HCT116 (cell line): ENCODE measurements around the gene ELAPOR1. TPM values are rescaled to one million over a fixed set of nuclear protein-coding genes. Genes with fewer than 3 reads are reported as not detected.

Experiments
- ATAC-seq: fragments of 200-7000 bp; cut with Tn5 transposase; 2 replicates; pipeline ENCODE4 v1.9.1; 2020; ENCODE audit warnings: mild to moderate bottlenecking, moderate library complexity
- BruUV-seq: library from RNA; stranded (reverse); fragments of 400-500 nt; replicated peaks from 2 replicates; lab custom pipeline; 2021; lab: Mats Ljungman, UMichigan
- CTCF ChIA-PET: fragments of 300-600 bp; sonication (Branson Sonifier 250); formaldehyde crosslinking; loops from one replicate; lab custom pipeline; 2021; ENCODE audit warnings: antibody characterized with exemption; lab: Charles Lee
- POLR2A ChIA-PET: fragments of 300-600, 350-600 bp; sonication (Branson Sonifier 250); formaldehyde crosslinking; loops from one replicate; lab custom pipeline; 2021; ENCODE audit warnings: antibody characterized with exemption; lab: Charles Lee
- RAD21 ChIA-PET, 2 experiments: fragments of 300-600 bp; sonication (Branson Sonifier 250); formaldehyde crosslinking; loops; one replicate each; lab custom pipeline; 2023; ENCODE audit warnings: low total read pairs in 2 of 2; ENCODE audit not compliant: uncharacterized antibody in 2 of 2, unreplicated experiment in 2 of 2, low non-redundant PET in 1 of 2; lab: Charles Lee
- DNase-seq: peaks from one replicate; pipeline ENCODE4 v3.0.0-alpha.2; 2010; ENCODE audit warnings: low read depth, low spot score
- H2AFZ ChIP-seq: fragments of 200-600 bp; shearing (Covaris generic), sonication (generic); 2 replicates; pipeline ENCODE4 v1.6.1; 2017; ENCODE audit warnings: low read depth, mixed run types, mixed read lengths, antibody characterized with exemption, low read length; ENCODE audit not compliant: poor library complexity, severe bottlenecking
- H3K27ac ChIP-seq: 2 replicates; pipeline ENCODE4 v1.5.1; 2012; ENCODE audit warnings: low read depth, low read length
- H3K27me3 ChIP-seq: fragments of 200-600 bp; sonication (generic); 2 replicates; pipeline ENCODE4 v1.6.1; 2016; ENCODE audit warnings: mixed run types, low read length, mixed read lengths; ENCODE audit not compliant: insufficient read depth
- H3K36me3 ChIP-seq, 2 experiments: fragments of 200-500 bp in 1 of 2; fragments of 200-600 bp in 1 of 2; sonication (Bioruptor generic) in 1 of 2; sonication (generic) in 1 of 2; 2 replicates each; pipeline versions ENCODE4 v1.5.1 to v1.6.1; 2014 to 2016; ENCODE audit warnings: low read length in 2 of 2, inconsistent platforms in 1 of 2, mixed read lengths in 1 of 2, mixed run types in 1 of 2; ENCODE audit not compliant: insufficient read depth in 2 of 2, control insufficient read depth in 1 of 2
- H3K4me1 ChIP-seq, 2 experiments: fragments of 200-600 bp in 1 of 2; sonication (generic) in 1 of 2; 2 replicates each; pipeline versions ENCODE4 v1.5.1 to v1.6.1; 2012 to 2017; ENCODE audit warnings: low read length in 2 of 2, inconsistent platforms in 1 of 2, mild to moderate bottlenecking in 1 of 2, mixed read lengths in 1 of 2, mixed run types in 1 of 2, moderate library complexity in 1 of 2; ENCODE audit not compliant: insufficient read depth in 2 of 2, control insufficient read depth in 1 of 2
- H3K4me2 ChIP-seq: fragments of 200-600 bp; sonication (generic); 2 replicates; pipeline ENCODE4 v1.6.1; 2017; ENCODE audit warnings: mixed run types, low read length, mixed read lengths
- H3K4me3 ChIP-seq, 2 experiments: fragments of 200-600 bp in 1 of 2; sonication (generic) in 1 of 2; replicated peaks in 1 of 2; 2 replicates each; pipeline ENCODE4 v1.5.1; 2011 to 2016; ENCODE audit warnings: low read length in 2 of 2, control low read depth in 1 of 2, low read depth in 1 of 2, mild to moderate bottlenecking in 1 of 2, mixed read lengths in 1 of 2, mixed run types in 1 of 2
- H3K79me2 ChIP-seq: fragments of 200-600 bp; sonication (generic); 2 replicates; pipeline ENCODE4 v1.6.1; 2017; ENCODE audit warnings: mild to moderate bottlenecking, mixed run types, low read length, moderate library complexity, mixed read lengths; ENCODE audit not compliant: insufficient read depth
- H3K9ac ChIP-seq: fragments of 200-600 bp; sonication (generic); 2 replicates; pipeline ENCODE4 v1.6.1; 2016; ENCODE audit warnings: low read length, mixed read lengths
- H3K9me2 ChIP-seq: fragments of 200-600 bp; sonication (generic), shearing (Covaris generic); 2 replicates; pipeline ENCODE4 v1.6.1; 2017; ENCODE audit warnings: mixed run types, mild to moderate bottlenecking, moderate library complexity; ENCODE audit not compliant: insufficient read depth
- H3K9me3 ChIP-seq, 2 experiments: fragments of 200-500 bp in 1 of 2; fragments of 200-600 bp in 1 of 2; sonication (Bioruptor generic) in 1 of 2; sonication (generic) in 1 of 2; 2 replicates each; pipeline ENCODE4 v1.6.1; 2014 to 2017; ENCODE audit warnings: low read length in 2 of 2, mixed read lengths in 2 of 2, inconsistent platforms in 1 of 2, low read depth in 1 of 2, mild to moderate bottlenecking in 1 of 2, mixed run types in 1 of 2, moderate library complexity in 1 of 2; ENCODE audit not compliant: control insufficient read depth in 1 of 2, insufficient read depth in 1 of 2
- H4K20me1 ChIP-seq: fragments of 200-600 bp; sonication (generic), shearing (Covaris generic); 2 replicates; pipeline ENCODE4 v1.6.1; 2017; ENCODE audit warnings: mixed run types, mild to moderate bottlenecking, moderate library complexity; ENCODE audit not compliant: insufficient read depth
- CTCF ChIP-seq, 3 experiments: fragments of 200-600 bp in 1 of 3; sonication (generic) in 1 of 3; IDR thresholded peaks in 2 of 3; conservative IDR thresholded peaks in 1 of 3; 2 replicates each; pipeline ENCODE4 v1.5.1; 2012 to 2017; ENCODE audit warnings: low read depth in 2 of 3, low read length in 2 of 3, antibody characterized with exemption in 1 of 3, borderline replicate concordance in 1 of 3, control low read depth in 1 of 3, mild to moderate bottlenecking in 1 of 3, mixed read lengths in 1 of 3, mixed run types in 1 of 3, moderate library complexity in 1 of 3; ENCODE audit not compliant: insufficient read depth in 1 of 3
- EZH2 ChIP-seq: fragments of 200-600 bp; sonication (generic); IDR thresholded peaks from 2 replicates; pipeline ENCODE4 v1.6.1; 2017; ENCODE audit warnings: antibody characterized with exemption, mixed run types
- EZH2phosphoT487 ChIP-seq: fragments of 200-600 bp; IDR thresholded peaks from 2 replicates; pipeline ENCODE4 v1.6.1; 2018; ENCODE audit warnings: antibody characterized with exemption, borderline replicate concordance
- FOSL1 ChIP-seq: IDR thresholded peaks from 2 replicates; pipeline ENCODE4 v1.6.1; 2012; ENCODE audit warnings: low read depth
- SIN3A ChIP-seq: IDR thresholded peaks from 2 replicates; pipeline ENCODE4 v1.6.1; 2012; ENCODE audit warnings: low read depth
- SRF ChIP-seq: IDR thresholded peaks from 2 replicates; pipeline ENCODE4 v1.6.1; 2012; ENCODE audit warnings: low read depth
- YY1 ChIP-seq: IDR thresholded peaks from 2 replicates; pipeline ENCODE4 v1.6.1; 2011; ENCODE audit warnings: low read length, low read depth, moderate library complexity, mild to moderate bottlenecking; ENCODE audit not compliant: insufficient replicate concordance; ENCODE audit errors: extremely low read depth
- intact Hi-C: fragments of 100-400 bp; cut with micrococcal nuclease; formaldehyde crosslinking; loops from 2 replicates; pipeline ENCODE4 v1.10.0; 2022
- total RNA-seq: library from RNA; stranded (reverse); gene quantifications from one replicate; pipeline ENCODE4 v1.2.1, GENCODE V29; 2021; ENCODE audit not compliant: unreplicated experiment
- TF ChIP-seq, protein P1 (sequence below): IDR thresholded peaks from 2 replicates; pipeline ENCODE4 v1.6.1; 2011; ENCODE audit warnings: mild to moderate bottlenecking, low read length, moderate library complexity; ENCODE audit not compliant: insufficient replicate concordance; ENCODE audit errors: extremely low read depth
- TF ChIP-seq, protein P2 (sequence below): IDR thresholded peaks from 2 replicates; pipeline ENCODE4 v1.6.1; 2012

The ELAPOR1 gene
- total RNA-seq, 1 experiment from 2014 or later: 0.57 TPM

DNA sequence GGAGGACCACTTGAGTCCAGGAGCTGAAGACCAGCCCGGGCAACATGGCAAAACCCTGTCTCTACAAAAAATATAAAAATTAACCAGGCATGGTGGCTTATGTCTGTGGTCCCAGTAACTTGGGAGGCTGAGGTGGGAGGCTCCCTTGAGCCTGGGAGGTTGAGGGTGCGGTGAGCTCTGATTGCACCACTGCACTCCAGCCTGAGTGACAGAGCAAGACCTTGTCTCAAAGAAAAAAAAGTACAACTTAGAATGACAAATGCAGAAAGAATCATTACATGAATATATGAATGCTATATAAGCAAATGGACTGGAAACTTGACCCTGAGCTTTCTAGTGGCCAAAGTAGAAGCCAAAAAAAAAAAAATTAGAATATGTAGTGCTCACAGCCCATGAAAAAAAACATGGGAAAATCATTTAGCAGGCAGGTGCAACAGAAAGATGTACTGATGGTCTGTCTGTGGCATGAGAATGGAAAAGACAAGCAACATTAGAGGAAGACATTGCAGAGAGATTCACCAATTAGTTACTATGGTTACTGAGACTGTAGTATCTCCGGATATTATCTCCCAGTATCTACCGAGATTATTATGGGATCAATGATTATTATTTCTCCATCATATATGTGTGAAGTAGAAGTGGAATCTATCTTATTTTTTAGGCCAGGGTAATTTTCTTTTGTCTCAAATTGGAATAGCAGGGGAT lies 19.2 kb downstream of the ELAPOR1 start:
- Histone ChIP-seq H3K9me3 (no peaks in the 10 kb centered on the region), H3K9me2 (no peaks in the 10 kb centered on the region; the same call in 1 of the 2 replicates), H3K4me2 (no peak overlapping the region), H3K27me3 (no peaks in the 10 kb centered on the region), H3K27ac (no peak overlapping the region), H4K20me1 (no peaks in the 10 kb centered on the region), H3K79me2 (no peaks in the 10 kb centered on the region), H3K36me3 (no peaks in the 10 kb centered on the region), H2AFZ (no peak overlapping the region), H3K4me3 (no peak overlapping the region), H3K4me1 (no peaks in the 10 kb centered on the region), H3K9ac (no peak overlapping the region)
- ATAC-seq (no peak), DNase-seq (no peak)
- ChIA-PET POLR2A (no interaction called here), CTCF (interaction anchor here (1.4 kb wide), 1 partner anchor 20 kb away, joined by 3 read pairs; no protein-coding TSS in a partner anchor), RAD21 (no interaction called here)
- no TSS peak for BruUV-seq
- no peak for TF ChIP-seq SIN3A
- TF ChIP-seq, protein P1, sequence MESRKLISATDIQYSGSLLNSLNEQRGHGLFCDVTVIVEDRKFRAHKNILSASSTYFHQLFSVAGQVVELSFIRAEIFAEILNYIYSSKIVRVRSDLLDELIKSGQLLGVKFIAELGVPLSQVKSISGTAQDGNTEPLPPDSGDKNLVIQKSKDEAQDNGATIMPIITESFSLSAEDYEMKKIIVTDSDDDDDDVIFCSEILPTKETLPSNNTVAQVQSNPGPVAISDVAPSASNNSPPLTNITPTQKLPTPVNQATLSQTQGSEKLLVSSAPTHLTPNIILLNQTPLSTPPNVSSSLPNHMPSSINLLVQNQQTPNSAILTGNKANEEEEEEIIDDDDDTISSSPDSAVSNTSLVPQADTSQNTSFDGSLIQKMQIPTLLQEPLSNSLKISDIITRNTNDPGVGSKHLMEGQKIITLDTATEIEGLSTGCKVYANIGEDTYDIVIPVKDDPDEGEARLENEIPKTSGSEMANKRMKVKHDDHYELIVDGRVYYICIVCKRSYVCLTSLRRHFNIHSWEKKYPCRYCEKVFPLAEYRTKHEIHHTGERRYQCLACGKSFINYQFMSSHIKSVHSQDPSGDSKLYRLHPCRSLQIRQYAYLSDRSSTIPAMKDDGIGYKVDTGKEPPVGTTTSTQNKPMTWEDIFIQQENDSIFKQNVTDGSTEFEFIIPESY: no peak
- no peak for TF ChIP-seq FOSL1
- no peak for TF ChIP-seq YY1
- no peak for TF ChIP-seq EZH2phosphoT487
- TF ChIP-seq SRF: no peak
- TF ChIP-seq EZH2: no peak
- no peak for TF ChIP-seq CTCF (IDR thresholded peaks at IDR 0.05 in 2 of 3, conservative IDR thresholded peaks at IDR 0.05 in 1 of 3; ENCODE audit: borderline replicate concordance in 1 of 3, insufficient read depth in 1 of 3, low read depth in 2 of 3, low read length in 2 of 3)
- TF ChIP-seq, protein P2, sequence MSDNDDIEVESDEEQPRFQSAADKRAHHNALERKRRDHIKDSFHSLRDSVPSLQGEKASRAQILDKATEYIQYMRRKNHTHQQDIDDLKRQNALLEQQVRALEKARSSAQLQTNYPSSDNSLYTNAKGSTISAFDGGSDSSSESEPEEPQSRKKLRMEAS: no peak
- intact Hi-C loops: no loop called here
